PC-9 (cell line): ENCODE results near the gene PGA5. TPM values are rescaled to one million over a fixed set of nuclear protein-coding genes. Genes with fewer than 3 reads are reported as not detected.
A peak's percentile ranks its signal among the peaks of the same experiment; 100 is the strongest.

ENCODE experiments used
- BruUV-seq: library from RNA; stranded (reverse); fragments of 400-500 nt; replicated peaks from 2 replicates; lab custom pipeline; 2021; lab: Mats Ljungman, UMichigan
- CTCF ChIA-PET: fragments of 300-600 bp; sonication (Branson Sonifier 250); formaldehyde crosslinking; loops from one replicate; lab custom pipeline; 2022; ENCODE audit warnings: antibody characterized with exemption; lab: Charles Lee
- POLR2A ChIA-PET: fragments of 300-600 bp; sonication (Branson Sonifier 250); formaldehyde crosslinking; loops from one replicate; lab custom pipeline; 2022; ENCODE audit warnings: antibody characterized with exemption; ENCODE audit not compliant: unreplicated experiment; lab: Charles Lee
- DNase-seq, 2 experiments: peaks; one replicate each; pipeline versions ENCODE4 v3.0.0 to v3.0.0-alpha.2; 2015 to 2022; ENCODE audit warnings: mixed read lengths in 1 of 2
- H2AFZ ChIP-seq: fragments of 200-600 bp; sonication (generic); 2 replicates; pipeline ENCODE4 v1.8.1; 2017; ENCODE audit warnings: antibody characterized with exemption
- H3F3A ChIP-seq: fragments of 200-600 bp; sonication (generic); 2 replicates; pipeline ENCODE4 v1.8.1; 2017; ENCODE audit warnings: antibody characterized with exemption, mild to moderate bottlenecking, low read depth; ENCODE audit not compliant: insufficient read depth
- H3K27ac ChIP-seq: fragments of 200-600 bp; sonication (generic); 2 replicates; pipeline ENCODE4 v1.6.1; 2016; ENCODE audit warnings: mixed run types
- H3K27me3 ChIP-seq: fragments of 200-600 bp; sonication (generic); 2 replicates; pipeline ENCODE4 v1.6.1; 2016; ENCODE audit warnings: low read depth, mixed run types; ENCODE audit not compliant: insufficient read depth
- H3K36me3 ChIP-seq: fragments of 200-600 bp; sonication (generic); 2 replicates; pipeline ENCODE4 v1.6.1; 2016; ENCODE audit warnings: low read depth, mixed run types
- H3K4me1 ChIP-seq: fragments of 200-600 bp; sonication (generic); replicated peaks from 2 replicates; pipeline ENCODE4 v1.6.1; 2016; ENCODE audit warnings: mixed run types; ENCODE audit not compliant: insufficient read depth
- H3K4me2 ChIP-seq: fragments of 200-600 bp; sonication (generic); 2 replicates; pipeline ENCODE4 v1.6.1; 2017; ENCODE audit warnings: mixed run types
- H3K4me3 ChIP-seq: fragments of 200-600 bp; sonication (generic); 2 replicates; pipeline ENCODE4 v1.6.1; 2016; ENCODE audit warnings: mixed run types
- H3K79me2 ChIP-seq: fragments of 200-600 bp; sonication (generic); 2 replicates; pipeline ENCODE4 v1.6.1; 2017; ENCODE audit warnings: low read depth, mixed run types
- H3K9me2 ChIP-seq: fragments of 200-600 bp; sonication (generic); 2 replicates; pipeline ENCODE4 v1.8.1; 2017; ENCODE audit warnings: mild to moderate bottlenecking; ENCODE audit not compliant: insufficient read depth
- H3K9me3 ChIP-seq: fragments of 200-600 bp; sonication (generic); 2 replicates; pipeline ENCODE4 v1.8.1; 2016; ENCODE audit warnings: low read depth; ENCODE audit not compliant: insufficient read depth
- H4K20me1 ChIP-seq: fragments of 200-600 bp; sonication (generic); 2 replicates; pipeline ENCODE4 v1.8.1; 2017; ENCODE audit not compliant: insufficient read depth
- EZH2 ChIP-seq: fragments of 200-600 bp; sonication (generic); IDR thresholded peaks from 2 replicates; pipeline ENCODE4 v1.8.0; 2017; ENCODE audit warnings: antibody characterized with exemption, low read depth
- intact Hi-C: fragments of 100-400 bp; cut with micrococcal nuclease; formaldehyde crosslinking; loops from one replicate; pipeline ENCODE4 v1.10.0; 2022; ENCODE audit not compliant: unreplicated experiment
- total RNA-seq: library from RNA; stranded (reverse); gene quantifications from 2 replicates; pipeline ENCODE4 v1.2.3, GENCODE V29; 2021
- TF ChIP-seq, protein P1 (sequence below): fragments of 200-600 bp; sonication (generic); conservative IDR thresholded peaks from 2 replicates; pipeline ENCODE4 v1.6.1; 2017; ENCODE audit warnings: mixed run types, antibody characterized with exemption, mild to moderate bottlenecking, moderate library complexity

Gene PGA5
- total RNA-seq, 1 experiment from 2014 or later = not detected

GRCh38 chr11:61293867-61294716, 53.1 kb downstream of the PGA5 start:
- Histone ChIP-seq H3K79me2 (no peaks in the 10 kb centered on the region), H3K4me1 (no peaks in the 10 kb centered on the region), H3K36me3 (no peaks in the 10 kb centered on the region; the same call in 1 of the 2 replicates), H4K20me1 (0 out of 2 replicates have a peak, but pooled peaks cover 4% of the 10 kb centered on the region), H3F3A (peaks cover 13% of the 10 kb centered on the region; the same call in 1 of the 2 replicates), H3K27me3 (peaks cover 14% of the 10 kb centered on the region; the same call in 1 of the 2 replicates), H3K9me2 (no peaks in the 10 kb centered on the region), H2AFZ (peak overlapping the region; percentile 74; the same call in 1 of the 2 replicates), H3K27ac (no peak overlapping the region), H3K9me3 (no peaks in the 10 kb centered on the region), H3K4me3 (peak overlapping the region; percentile 45), H3K4me2 (peak overlapping the region; percentile 79)
- TF ChIP-seq, protein P1, sequence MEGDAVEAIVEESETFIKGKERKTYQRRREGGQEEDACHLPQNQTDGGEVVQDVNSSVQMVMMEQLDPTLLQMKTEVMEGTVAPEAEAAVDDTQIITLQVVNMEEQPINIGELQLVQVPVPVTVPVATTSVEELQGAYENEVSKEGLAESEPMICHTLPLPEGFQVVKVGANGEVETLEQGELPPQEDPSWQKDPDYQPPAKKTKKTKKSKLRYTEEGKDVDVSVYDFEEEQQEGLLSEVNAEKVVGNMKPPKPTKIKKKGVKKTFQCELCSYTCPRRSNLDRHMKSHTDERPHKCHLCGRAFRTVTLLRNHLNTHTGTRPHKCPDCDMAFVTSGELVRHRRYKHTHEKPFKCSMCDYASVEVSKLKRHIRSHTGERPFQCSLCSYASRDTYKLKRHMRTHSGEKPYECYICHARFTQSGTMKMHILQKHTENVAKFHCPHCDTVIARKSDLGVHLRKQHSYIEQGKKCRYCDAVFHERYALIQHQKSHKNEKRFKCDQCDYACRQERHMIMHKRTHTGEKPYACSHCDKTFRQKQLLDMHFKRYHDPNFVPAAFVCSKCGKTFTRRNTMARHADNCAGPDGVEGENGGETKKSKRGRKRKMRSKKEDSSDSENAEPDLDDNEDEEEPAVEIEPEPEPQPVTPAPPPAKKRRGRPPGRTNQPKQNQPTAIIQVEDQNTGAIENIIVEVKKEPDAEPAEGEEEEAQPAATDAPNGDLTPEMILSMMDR = no peak
- TF ChIP-seq EZH2 = no peak
- DNase-seq = peak in 1 of 2 experiments; percentile 25
- ChIA-PET CTCF (no interaction called here), POLR2A (interaction anchor here (0.6 kb wide), 1 partner anchor 15 kb away, joined by 3 read pairs; no protein-coding TSS in a partner anchor)
- intact Hi-C loops = no loop called here
- BruUV-seq = no TSS peak

DNA sequence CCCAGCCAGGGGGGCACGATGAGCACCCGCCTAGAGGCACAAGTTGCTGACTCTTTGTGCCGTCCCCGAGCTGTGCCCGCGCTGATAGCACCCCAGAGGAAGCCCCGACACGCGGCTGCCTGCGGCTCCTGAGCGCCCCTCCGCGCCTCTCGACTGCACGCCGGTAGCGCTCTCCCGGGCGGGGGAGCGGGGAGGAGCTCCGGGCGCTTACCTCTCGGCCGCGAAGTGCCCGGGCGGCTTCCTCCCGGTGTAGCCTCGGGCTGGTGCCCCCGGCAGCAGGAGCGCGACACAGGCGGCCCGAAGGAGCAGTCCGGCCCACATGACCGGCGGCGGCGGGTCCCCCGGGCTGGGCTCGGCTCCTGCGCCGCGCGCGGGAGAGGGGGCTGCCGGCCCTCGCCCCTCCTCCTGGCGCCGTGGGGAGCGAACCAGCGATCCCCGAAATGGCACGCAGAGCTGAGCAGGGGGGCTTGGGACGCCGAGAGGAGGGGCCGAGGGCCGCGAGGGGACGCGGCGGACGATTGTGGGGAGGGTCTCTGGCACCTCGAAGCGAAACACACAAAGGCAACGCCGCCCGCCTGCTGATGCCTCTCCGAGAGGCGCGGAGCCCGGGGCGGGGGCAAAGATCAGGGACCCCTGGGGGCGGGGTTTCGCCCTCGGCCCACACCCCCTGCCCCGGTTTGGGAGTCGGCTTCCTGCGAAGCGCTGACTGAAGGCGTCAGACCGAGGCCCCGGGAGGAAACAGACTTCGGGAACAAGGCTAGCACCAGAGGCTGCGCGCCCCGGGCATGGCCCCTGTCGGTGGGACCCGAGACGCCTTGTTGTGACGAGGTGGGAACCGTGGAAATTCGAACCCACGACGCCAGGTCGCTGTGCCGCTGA, 54.0 kb downstream of the PGA5 start, which contains the start of gene VWCE:
TSS of gene VWCE (minus strand) at position 600 of the 879 bp plus-strand sequence. CDS start at position 321, 279 bp downstream.
- ChIA-PET CTCF (interaction anchor here (0.8 kb wide), 1 partner anchor 135 kb away, joined by 6 read pairs; the partner anchor contains the start of genes CPSF7 and SDHAF2), POLR2A (interaction anchor here (0.6 kb wide), 1 partner anchor 14 kb away, joined by 3 read pairs; no protein-coding TSS in a partner anchor)
- Histone ChIP-seq H4K20me1 (0 out of 2 replicates have a peak, but pooled peaks cover 4% of the 10 kb centered on the region), H3K4me1 (no peaks in the 10 kb centered on the region), H3K4me3 (peak within 1 kb of the TSS; percentile 45), H3F3A (peaks cover 13% of the 10 kb centered on the region; the same call in 1 of the 2 replicates), H3K27ac (no peak within 1 kb of the TSS), H3K36me3 (no peaks in the 10 kb centered on the region; the same call in 1 of the 2 replicates), H2AFZ (peak within 1 kb of the TSS; percentile 74; the same call in 1 of the 2 replicates), H3K9me2 (no peaks in the 10 kb centered on the region), H3K27me3 (peaks cover 14% of the 10 kb centered on the region; the same call in 1 of the 2 replicates), H3K9me3 (no peaks in the 10 kb centered on the region), H3K4me2 (peak within 1 kb of the TSS; percentile 79), H3K79me2 (no peaks in the 10 kb centered on the region)
- peak in 1 of 2 experiments; percentile 69 for DNase-seq
- TF ChIP-seq, protein P1 = no peak
- TF ChIP-seq EZH2 = no peak
- intact Hi-C loops = no loop called here
- BruUV-seq = no TSS peak

DNA sequence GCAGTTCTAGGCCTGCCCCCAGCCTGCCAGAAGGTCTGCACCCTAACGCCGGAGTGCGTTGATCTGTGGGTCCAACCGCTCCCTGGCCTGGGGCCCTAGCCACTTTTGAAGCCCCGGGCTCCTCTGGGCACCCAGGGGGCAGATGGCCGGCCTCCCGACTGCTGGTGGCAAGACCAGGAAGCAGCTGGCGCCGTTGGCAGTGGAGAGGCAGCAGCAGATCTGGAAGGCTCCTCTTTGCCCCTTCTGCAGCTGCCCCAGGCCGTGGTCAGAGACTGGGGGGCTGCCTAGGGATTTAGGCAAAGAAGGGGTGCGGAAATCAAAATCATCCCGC, 54.6 kb downstream of the PGA5 start:
- TF ChIP-seq, protein P1 = no peak
- TF ChIP-seq EZH2 = no peak
- Histone ChIP-seq H3K27me3 (peaks cover 14% of the 10 kb centered on the region; the same call in 1 of the 2 replicates), H3K9me3 (no peaks in the 10 kb centered on the region), H4K20me1 (0 out of 2 replicates have a peak, but pooled peaks cover 4% of the 10 kb centered on the region), H3K79me2 (no peaks in the 10 kb centered on the region), H3K27ac (no peak overlapping the region), H3F3A (peaks cover 13% of the 10 kb centered on the region; the same call in 1 of the 2 replicates), H3K4me3 (no peak overlapping the region), H3K9me2 (no peaks in the 10 kb centered on the region), H3K4me1 (no peaks in the 10 kb centered on the region), H3K4me2 (no peak overlapping the region), H2AFZ (no peak overlapping the region), H3K36me3 (no peaks in the 10 kb centered on the region; the same call in 1 of the 2 replicates)
- no TSS peak for BruUV-seq
- ChIA-PET CTCF (interaction anchor here (0.8 kb wide), 1 partner anchor 134 kb away, joined by 6 read pairs; the partner anchor contains the start of genes CPSF7 and SDHAF2), POLR2A (no interaction called here)
- no peak for DNase-seq
- intact Hi-C loops = no loop called here
